ENCODE results near the gene TTLL6. TPM values are rescaled to one million over a fixed set of nuclear protein-coding genes. Genes with fewer than 3 reads are reported as not detected.

The TTLL6 gene
- total RNA-seq, 4 donors from 2014 or later = not detected

- no peak for TF ChIP-seq POLR2A (IDR thresholded peaks at IDR 0.05)
- TF ChIP-seq CTCF (IDR thresholded peaks at IDR 0.05) = no peak
- intact Hi-C loops (cut with DNase I; ENCODE audit: low total_unique reads) = no loop called here
- DNase-seq (ENCODE audit: low spot score in 2 of 2) = no peak
- 18 to 25% methylated on average over 19 to 21 of the region's 21 CpGs for WGBS, 2 donors
- H3K4me3 ChIP-seq (ENCODE audit: low read depth, poor library complexity, severe bottlenecking) = no peak within 1 kb of the TSS
Observed at GRCh38 chr17:48722201-48722907, 94.7 kb downstream of the TTLL6 start, which contains the start of gene PRAC1. PRAC1 (minus strand) TSS chr17:48722518; CDS start chr17:48722392, 126 bp downstream.

GRCh38 chr17:48721009-48721402 is 96.0 kb downstream of the TTLL6 start:
- WGBS, 2 donors = 88 to 90% methylated on average over 1 of the region's 1 CpG
- TF ChIP-seq POLR2A (IDR thresholded peaks at IDR 0.05) (no peak), CTCF (IDR thresholded peaks at IDR 0.05) (no peak)
- DNase-seq (ENCODE audit: low spot score in 2 of 2) = no peak
- H3K4me3 ChIP-seq (ENCODE audit: low read depth, poor library complexity, severe bottlenecking) = no peak overlapping the region
- intact Hi-C loops (cut with DNase I; ENCODE audit: low total_unique reads) = no loop called here

GRCh38 chr17:48720266-48721008 is 96.6 kb downstream of the TTLL6 start:
- no peak for DNase-seq (ENCODE audit: low spot score in 2 of 2)
- no peak overlapping the region for H3K4me3 ChIP-seq (ENCODE audit: low read depth, poor library complexity, severe bottlenecking)
- TF ChIP-seq CTCF (IDR thresholded peaks at IDR 0.05) = no peak
- TF ChIP-seq POLR2A (IDR thresholded peaks at IDR 0.05) = no peak
- 34 to 36% methylated on average over 11 of the region's 11 CpGs for WGBS, 2 donors
- intact Hi-C loops (cut with DNase I; ENCODE audit: low total_unique reads) = no loop called here

GRCh38 chr17:48719642-48720265 is 97.3 kb downstream of the TTLL6 start:
- WGBS, 2 donors = 13 to 14% methylated on average over 37 of the region's 37 CpGs
- DNase-seq (ENCODE audit: low spot score in 2 of 2) = peak in 1 of 2 donors; percentile 87
- H3K4me3 ChIP-seq (ENCODE audit: low read depth, poor library complexity, severe bottlenecking) = no peak overlapping the region
- TF ChIP-seq CTCF (IDR thresholded peaks at IDR 0.05) = no peak
- no peak for TF ChIP-seq POLR2A (IDR thresholded peaks at IDR 0.05)
- intact Hi-C loops (cut with DNase I; ENCODE audit: low total_unique reads) = loop anchor here (5.0 kb wide), 1 partner anchor 163 kb away; no protein-coding TSS in a partner anchor

- H3K4me3 ChIP-seq (ENCODE audit: low read depth, poor library complexity, severe bottlenecking) = no peak overlapping the region
- intact Hi-C loops (cut with DNase I; ENCODE audit: low total_unique reads) = loop anchor here (5.0 kb wide), 1 partner anchor 163 kb away; no protein-coding TSS in a partner anchor
- WGBS, 2 donors = 5 to 7% methylated on average over 49 to 74 of the region's 80 CpGs
- no peak for TF ChIP-seq CTCF (IDR thresholded peaks at IDR 0.05)
- no peak for TF ChIP-seq POLR2A (IDR thresholded peaks at IDR 0.05)
- DNase-seq (ENCODE audit: low spot score in 2 of 2) = no peak
Observed at GRCh38 chr17:48718761-48719641, 98.0 kb downstream of the TTLL6 start.
